ENCODE data around the gene SLC7A1.

DNA sequence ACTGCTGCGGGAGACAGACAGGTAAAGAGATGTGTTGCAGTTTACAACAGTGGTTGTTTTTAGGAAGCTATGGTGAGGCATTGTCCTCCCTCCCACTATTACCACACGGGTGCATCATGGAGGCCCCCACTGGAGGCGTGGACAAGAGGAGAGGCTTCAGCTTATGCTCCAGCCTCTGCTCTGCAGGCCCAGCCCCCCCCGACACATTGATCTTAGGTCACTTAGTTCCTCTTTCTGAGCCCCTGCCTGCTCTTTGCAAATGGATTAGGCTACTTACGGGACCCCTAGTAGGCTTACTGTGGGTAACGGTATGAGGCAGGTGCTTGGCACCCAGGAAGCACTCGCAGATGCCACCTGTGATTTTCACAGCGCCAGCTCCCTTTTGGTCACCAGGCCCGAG lies 123.9 kb downstream of the SLC7A1 start:
- TF ChIP-seq SREBF2 (IDR thresholded peaks at IDR 0.05) (no peak), HDAC2 (IDR thresholded peaks at IDR 0.05) (no peak), POLR2A (IDR thresholded peaks at IDR 0.05; ENCODE audit: low read length) (no peak), JUNB (IDR thresholded peaks at IDR 0.05) (no peak), PHF8 (IDR thresholded peaks at IDR 0.05; ENCODE audit: borderline replicate concordance, low read depth) (no peak), KDM5A (IDR thresholded peaks at IDR 0.05) (no peak), NR3C1 (IDR thresholded peaks at IDR 0.05) (no peak), MAFK (IDR thresholded peaks at IDR 0.05; ENCODE audit: partially characterized antibody) (no peak)
- TF ChIP-seq, protein P1, sequence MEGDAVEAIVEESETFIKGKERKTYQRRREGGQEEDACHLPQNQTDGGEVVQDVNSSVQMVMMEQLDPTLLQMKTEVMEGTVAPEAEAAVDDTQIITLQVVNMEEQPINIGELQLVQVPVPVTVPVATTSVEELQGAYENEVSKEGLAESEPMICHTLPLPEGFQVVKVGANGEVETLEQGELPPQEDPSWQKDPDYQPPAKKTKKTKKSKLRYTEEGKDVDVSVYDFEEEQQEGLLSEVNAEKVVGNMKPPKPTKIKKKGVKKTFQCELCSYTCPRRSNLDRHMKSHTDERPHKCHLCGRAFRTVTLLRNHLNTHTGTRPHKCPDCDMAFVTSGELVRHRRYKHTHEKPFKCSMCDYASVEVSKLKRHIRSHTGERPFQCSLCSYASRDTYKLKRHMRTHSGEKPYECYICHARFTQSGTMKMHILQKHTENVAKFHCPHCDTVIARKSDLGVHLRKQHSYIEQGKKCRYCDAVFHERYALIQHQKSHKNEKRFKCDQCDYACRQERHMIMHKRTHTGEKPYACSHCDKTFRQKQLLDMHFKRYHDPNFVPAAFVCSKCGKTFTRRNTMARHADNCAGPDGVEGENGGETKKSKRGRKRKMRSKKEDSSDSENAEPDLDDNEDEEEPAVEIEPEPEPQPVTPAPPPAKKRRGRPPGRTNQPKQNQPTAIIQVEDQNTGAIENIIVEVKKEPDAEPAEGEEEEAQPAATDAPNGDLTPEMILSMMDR (IDR thresholded peaks at IDR 0.05) = no peak
- TF ChIP-seq, protein P2, sequence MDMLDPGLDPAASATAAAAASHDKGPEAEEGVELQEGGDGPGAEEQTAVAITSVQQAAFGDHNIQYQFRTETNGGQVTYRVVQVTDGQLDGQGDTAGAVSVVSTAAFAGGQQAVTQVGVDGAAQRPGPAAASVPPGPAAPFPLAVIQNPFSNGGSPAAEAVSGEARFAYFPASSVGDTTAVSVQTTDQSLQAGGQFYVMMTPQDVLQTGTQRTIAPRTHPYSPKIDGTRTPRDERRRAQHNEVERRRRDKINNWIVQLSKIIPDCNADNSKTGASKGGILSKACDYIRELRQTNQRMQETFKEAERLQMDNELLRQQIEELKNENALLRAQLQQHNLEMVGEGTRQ (IDR thresholded peaks at IDR 0.05) = no peak
- TF ChIP-seq, protein P3, sequence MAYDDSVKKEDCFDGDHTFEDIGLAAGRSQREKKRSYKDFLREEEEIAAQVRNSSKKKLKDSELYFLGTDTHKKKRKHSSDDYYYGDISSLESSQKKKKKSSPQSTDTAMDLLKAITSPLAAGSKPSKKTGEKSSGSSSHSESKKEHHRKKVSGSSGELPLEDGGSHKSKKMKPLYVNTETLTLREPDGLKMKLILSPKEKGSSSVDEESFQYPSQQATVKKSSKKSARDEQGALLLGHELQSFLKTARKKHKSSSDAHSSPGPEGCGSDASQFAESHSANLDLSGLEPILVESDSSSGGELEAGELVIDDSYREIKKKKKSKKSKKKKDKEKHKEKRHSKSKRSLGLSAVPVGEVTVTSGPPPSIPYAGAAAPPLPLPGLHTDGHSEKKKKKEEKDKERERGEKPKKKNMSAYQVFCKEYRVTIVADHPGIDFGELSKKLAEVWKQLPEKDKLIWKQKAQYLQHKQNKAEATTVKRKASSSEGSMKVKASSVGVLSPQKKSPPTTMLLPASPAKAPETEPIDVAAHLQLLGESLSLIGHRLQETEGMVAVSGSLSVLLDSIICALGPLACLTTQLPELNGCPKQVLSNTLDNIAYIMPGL (CRISPR knock-in tag; IDR thresholded peaks at IDR 0.05; ENCODE audit: borderline replicate concordance) = no peak
- TF ChIP-seq, protein P4, sequence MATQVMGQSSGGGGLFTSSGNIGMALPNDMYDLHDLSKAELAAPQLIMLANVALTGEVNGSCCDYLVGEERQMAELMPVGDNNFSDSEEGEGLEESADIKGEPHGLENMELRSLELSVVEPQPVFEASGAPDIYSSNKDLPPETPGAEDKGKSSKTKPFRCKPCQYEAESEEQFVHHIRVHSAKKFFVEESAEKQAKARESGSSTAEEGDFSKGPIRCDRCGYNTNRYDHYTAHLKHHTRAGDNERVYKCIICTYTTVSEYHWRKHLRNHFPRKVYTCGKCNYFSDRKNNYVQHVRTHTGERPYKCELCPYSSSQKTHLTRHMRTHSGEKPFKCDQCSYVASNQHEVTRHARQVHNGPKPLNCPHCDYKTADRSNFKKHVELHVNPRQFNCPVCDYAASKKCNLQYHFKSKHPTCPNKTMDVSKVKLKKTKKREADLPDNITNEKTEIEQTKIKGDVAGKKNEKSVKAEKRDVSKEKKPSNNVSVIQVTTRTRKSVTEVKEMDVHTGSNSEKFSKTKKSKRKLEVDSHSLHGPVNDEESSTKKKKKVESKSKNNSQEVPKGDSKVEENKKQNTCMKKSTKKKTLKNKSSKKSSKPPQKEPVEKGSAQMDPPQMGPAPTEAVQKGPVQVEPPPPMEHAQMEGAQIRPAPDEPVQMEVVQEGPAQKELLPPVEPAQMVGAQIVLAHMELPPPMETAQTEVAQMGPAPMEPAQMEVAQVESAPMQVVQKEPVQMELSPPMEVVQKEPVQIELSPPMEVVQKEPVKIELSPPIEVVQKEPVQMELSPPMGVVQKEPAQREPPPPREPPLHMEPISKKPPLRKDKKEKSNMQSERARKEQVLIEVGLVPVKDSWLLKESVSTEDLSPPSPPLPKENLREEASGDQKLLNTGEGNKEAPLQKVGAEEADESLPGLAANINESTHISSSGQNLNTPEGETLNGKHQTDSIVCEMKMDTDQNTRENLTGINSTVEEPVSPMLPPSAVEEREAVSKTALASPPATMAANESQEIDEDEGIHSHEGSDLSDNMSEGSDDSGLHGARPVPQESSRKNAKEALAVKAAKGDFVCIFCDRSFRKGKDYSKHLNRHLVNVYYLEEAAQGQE (IDR thresholded peaks at IDR 0.05) = no peak

All from A549 (cell line).